Measurements from ENCODE around the gene RFC5.
"Not testable (repeated sequence)": the region's sequence is repeated elsewhere in the genome, so short reads cannot be mapped to it uniquely, and the experiment has no call there.

The RFC5 gene

DNA sequence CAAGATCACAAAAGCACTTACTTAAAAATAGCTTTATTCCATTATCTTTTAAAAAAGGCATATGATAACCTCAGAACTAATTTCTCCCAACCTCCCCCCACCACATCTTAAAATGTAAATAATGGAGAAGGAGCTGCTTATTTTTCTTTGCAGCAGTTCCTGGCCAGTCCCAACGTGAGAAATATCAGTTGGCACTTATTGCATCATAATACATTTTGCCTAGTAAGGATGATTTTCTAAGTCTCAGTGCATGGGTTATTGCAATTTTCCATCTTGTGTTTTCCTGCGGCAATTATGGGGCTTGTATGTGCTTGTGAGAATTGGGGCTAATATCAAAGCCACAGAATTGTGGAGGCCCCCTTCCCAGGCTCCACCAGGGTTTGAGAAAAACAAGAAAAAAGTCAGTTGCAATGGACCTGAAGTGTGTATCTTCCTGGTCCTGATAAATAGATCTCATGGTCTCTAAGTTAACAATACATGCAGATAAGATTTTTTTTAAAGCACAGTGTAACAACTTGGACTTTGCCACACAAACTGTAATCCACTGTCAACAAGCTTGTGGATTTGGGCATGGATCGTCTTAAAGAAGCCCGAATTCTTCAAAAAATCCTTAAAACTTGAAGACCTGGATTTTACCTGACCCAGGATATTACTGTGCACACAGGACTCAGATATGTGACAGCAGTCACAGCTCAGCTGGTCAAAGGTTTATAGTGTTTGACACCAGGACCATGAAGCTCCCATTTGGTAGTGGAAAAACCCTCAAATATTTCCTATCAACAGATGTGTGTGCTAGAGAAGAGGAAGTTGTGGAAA, 47.3 kb downstream of the RFC5 start:
- TF ChIP-seq CTCF (IDR thresholded peaks at IDR 0.05): no peak
- Histone ChIP-seq H3K27ac (peak overlapping the region in 1 of 2 donors; percentile 2), H3K4me3 (no peak overlapping the region)
- no peak for DNase-seq (ENCODE audit: low spot score)

DNA sequence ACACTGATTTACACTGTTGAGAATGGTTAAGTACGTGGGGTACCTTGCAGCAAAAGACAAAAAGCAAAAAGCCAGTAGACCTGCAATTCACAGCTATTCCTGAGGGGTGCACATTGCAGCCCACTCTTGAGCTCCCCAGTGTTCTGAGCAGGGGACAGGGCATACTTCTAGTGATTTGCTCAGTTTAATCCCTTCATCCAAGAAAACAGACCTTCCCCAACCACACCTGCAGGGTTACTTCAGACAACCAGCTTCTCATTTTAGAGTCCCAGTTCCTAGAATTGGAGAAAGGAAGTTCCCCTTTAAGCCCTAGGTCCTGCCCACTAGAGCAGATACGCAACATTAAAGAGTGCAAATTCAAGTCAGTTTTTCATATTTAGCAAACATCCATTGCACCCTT, 48.1 kb downstream of the RFC5 start:
- Histone ChIP-seq H3K4me3 (no peak overlapping the region), H3K27ac (no peak overlapping the region)
- no peak for DNase-seq (ENCODE audit: low spot score)
- TF ChIP-seq CTCF (IDR thresholded peaks at IDR 0.05): no peak

DNA sequence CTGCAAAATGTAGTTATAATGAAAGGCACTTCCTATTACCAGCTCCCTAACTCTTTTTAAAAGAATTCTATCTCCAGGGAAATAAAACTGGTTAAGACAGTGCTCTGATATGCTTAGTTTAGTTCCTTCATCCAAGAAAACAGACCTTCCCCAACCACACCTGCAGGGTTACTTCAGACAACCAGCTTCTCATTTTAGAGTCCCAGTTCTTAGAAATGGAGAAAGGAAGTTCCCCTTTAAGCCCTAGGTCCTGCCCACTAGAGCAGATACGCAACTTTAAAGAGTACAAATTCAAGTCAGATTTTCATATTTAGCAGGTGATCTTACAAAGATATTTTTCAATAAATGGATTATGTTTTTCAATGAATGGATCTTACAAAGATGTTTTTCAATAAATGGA, 48.9 kb downstream of the RFC5 start:
- no peak for TF ChIP-seq CTCF (IDR thresholded peaks at IDR 0.05)
- Histone ChIP-seq H3K4me3 (no peak overlapping the region), H3K27ac (no peak overlapping the region)
- no peak for DNase-seq (ENCODE audit: low spot score)

GRCh38 chr12:118068445-118068844, 51.9 kb downstream of the RFC5 start:
- no peak for TF ChIP-seq CTCF (IDR thresholded peaks at IDR 0.05)
- H3K27ac ChIP-seq: no peak overlapping the region
- DNase-seq (ENCODE audit: low spot score): no peak
- H3K4me3 ChIP-seq: no peak overlapping the region

GRCh38 chr12:118070650-118071049, 54.1 kb downstream of the RFC5 start:
- TF ChIP-seq CTCF (IDR thresholded peaks at IDR 0.05): no peak
- no peak overlapping the region for H3K27ac ChIP-seq
- DNase-seq (ENCODE audit: low spot score): no peak
- no peak overlapping the region for H3K4me3 ChIP-seq

GRCh38 chr12:118073768-118074167, 57.3 kb downstream of the RFC5 start:
- no peak for TF ChIP-seq CTCF (IDR thresholded peaks at IDR 0.05)
- H3K27ac ChIP-seq: no peak overlapping the region
- DNase-seq (ENCODE audit: low spot score): no peak
- H3K4me3 ChIP-seq: no peak overlapping the region

DNA sequence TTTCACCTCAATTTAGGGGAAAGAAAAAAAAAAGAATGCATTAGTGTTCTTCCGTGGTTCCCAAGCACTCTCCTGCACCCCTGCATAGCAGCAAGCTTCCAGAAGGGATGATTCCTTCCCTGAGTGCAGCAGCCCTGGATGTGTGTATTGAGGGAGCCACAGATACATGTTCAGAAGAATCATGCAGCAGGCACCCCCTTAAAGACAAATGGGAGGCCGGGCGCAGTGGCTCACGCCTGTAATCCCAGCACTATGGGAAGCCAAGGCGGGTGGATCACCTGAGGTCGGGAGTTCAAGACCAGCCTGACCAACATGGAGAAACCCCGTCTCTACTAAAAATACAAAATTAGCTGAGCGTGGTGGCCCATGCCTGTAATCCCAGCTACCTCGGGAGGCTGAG, 65.0 kb downstream of the RFC5 start:
- not testable (repeated sequence) for H3K4me3 ChIP-seq; DNase-seq (ENCODE audit: low spot score); H3K27ac ChIP-seq

Data from coronary artery (tissue), 2 donors.